ENCODE results near the gene PRR14L.

DNA sequence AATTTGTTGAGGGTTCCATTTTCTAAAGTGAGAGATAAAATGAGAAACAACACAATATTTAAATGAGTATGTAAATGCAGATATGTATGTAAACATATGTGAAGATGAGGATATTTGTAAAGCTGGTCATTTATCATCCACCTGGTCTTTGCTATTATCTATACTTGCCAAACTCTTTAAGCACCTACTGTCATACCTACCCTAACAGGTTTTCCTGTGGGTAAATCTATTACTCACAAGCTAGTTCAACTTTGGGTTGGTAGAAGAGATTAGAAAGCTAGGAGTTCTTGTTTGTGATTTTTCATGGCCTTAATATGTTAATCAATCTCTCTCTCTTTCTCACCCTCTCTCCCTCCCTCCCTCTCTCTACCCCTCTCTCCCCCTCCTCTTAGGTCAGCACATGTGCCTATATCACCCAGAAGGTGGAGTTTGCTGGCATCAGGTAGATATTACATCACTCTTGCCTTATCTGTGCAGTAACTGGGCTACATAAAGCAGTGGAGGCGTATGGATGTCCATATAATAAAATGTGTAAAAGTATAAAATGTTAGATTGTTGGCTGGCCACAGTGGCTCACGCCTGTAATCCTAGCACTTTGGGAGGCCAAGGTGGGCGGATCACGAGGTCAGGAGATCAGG lies 18.6 kb upstream of the PRR14L start:
- TF ChIP-seq EZH2 (IDR thresholded peaks at IDR 0.05; ENCODE audit: insufficient read depth, poor library complexity, severe bottlenecking): no peak
- no peak for TF ChIP-seq EZH2phosphoT487 (IDR thresholded peaks at IDR 0.05; ENCODE audit: insufficient read depth, low read depth)

Measured in GM23248 (cell line).